K562 (cell line): Measurements from ENCODE around the gene NEDD4L. TPM values are rescaled to one million over a fixed set of nuclear protein-coding genes. Genes with fewer than 3 reads are reported as not detected.

Source experiments
- ATAC-seq: fragments of 200-7000 bp; cut with Tn5 transposase; 3 replicates; pipeline ENCODE4 v1.9.1; 2020; ENCODE audit warnings: moderate library complexity
- BruUV-seq: library from RNA; stranded (reverse); fragments of 400-500 nt; replicated peaks from 2 replicates; lab custom pipeline; 2021; lab: Mats Ljungman, UMichigan
- CTCF ChIA-PET: fragments of 300-600 bp; formaldehyde crosslinking; extraction: SDS; loops from one replicate; lab custom pipeline; 2021; ENCODE audit warnings: low intra/inter-chr PET ratio; lab: Yijun Ruan, JAX
- POLR2A ChIA-PET: fragments of 300-600, 350-650 bp; sonication (Branson Sonifier 250); formaldehyde crosslinking; extraction: SDS; loops from one replicate; lab custom pipeline; 2021; ENCODE audit warnings: antibody characterized with exemption, inconsistent platforms; lab: Yijun Ruan, JAX
- DNase-seq, 4 experiments: peaks; one replicate each; pipeline versions ENCODE4 v3.0.0 to v3.0.0-alpha.2; 2011 to 2018; ENCODE audit warnings: low spot score in 3 of 4, mixed read lengths in 3 of 4; ENCODE audit errors: extremely low read depth in 1 of 4
- FAIRE-seq: peaks from 2 replicates; lab custom pipeline; 2011; peaks lifted over from hg19 to GRCh38; lab: Jason Lieb, UNC
- H2AFZ ChIP-seq: 2 replicates; pipeline ENCODE4 v1.6.0; 2011; ENCODE audit warnings: low read depth, low read length, control low read depth, inconsistent platforms
- H3K27ac ChIP-seq: fragments of 200-600 bp; 3 replicates; pipeline ENCODE4 v1.8.0; 2011; ENCODE audit warnings: low read depth, mild to moderate bottlenecking, control low read depth, inconsistent platforms, low read length, moderate library complexity, mixed read lengths; ENCODE audit errors: extremely low read depth
- H3K27me3 ChIP-seq, 2 experiments: fragments of 300-600 bp in 1 of 2; 2 replicates in 1 of 2; 3 replicates in 1 of 2; pipeline versions ENCODE4 v1.6.0 to v1.8.0; 2011; ENCODE audit warnings: inconsistent platforms in 2 of 2, low read length in 2 of 2, mild to moderate bottlenecking in 1 of 2, mixed read lengths in 1 of 2, moderate library complexity in 1 of 2; ENCODE audit not compliant: control insufficient read depth in 2 of 2, insufficient read depth in 2 of 2
- H3K36me3 ChIP-seq: fragments of 300-600 bp; 3 replicates; pipeline ENCODE4 v1.8.0; 2011; ENCODE audit warnings: mild to moderate bottlenecking, low read length, inconsistent platforms; ENCODE audit not compliant: control insufficient read depth, insufficient read depth
- H3K4me1 ChIP-seq, 2 experiments: fragments of 200-600 bp in 1 of 2; replicated peaks in 1 of 2; 2 replicates in 1 of 2; 3 replicates in 1 of 2; pipeline versions ENCODE4 v1.5.1 to v1.8.0; 2011; ENCODE audit warnings: inconsistent platforms in 2 of 2, low read length in 2 of 2, mild to moderate bottlenecking in 1 of 2, mixed read lengths in 1 of 2, moderate library complexity in 1 of 2; ENCODE audit not compliant: control insufficient read depth in 2 of 2, insufficient read depth in 2 of 2
- H3K4me2 ChIP-seq: 2 replicates; pipeline ENCODE4 v1.6.1; 2011; ENCODE audit warnings: low read length, control low read depth, inconsistent platforms, mixed read lengths; ENCODE audit not compliant: insufficient read depth
- H3K4me3 ChIP-seq: fragments of 200-600 bp; sonication (generic), shearing (Covaris generic); 2 replicates; pipeline ENCODE4 v1.5.1; 2016; ENCODE audit warnings: control low read depth, inconsistent platforms
- H3K79me2 ChIP-seq: fragments of 200-600 bp; 3 replicates; pipeline ENCODE4 v1.8.0; 2011; ENCODE audit warnings: low read length, inconsistent platforms; ENCODE audit not compliant: control insufficient read depth, insufficient read depth
- H3K9ac ChIP-seq, 2 experiments: 2 replicates each; pipeline versions ENCODE4 v1.6.0 to v1.6.1; 2011; ENCODE audit warnings: low read depth in 2 of 2, low read length in 2 of 2, control low read depth in 1 of 2, inconsistent platforms in 1 of 2, mild to moderate bottlenecking in 1 of 2, mixed read lengths in 1 of 2; ENCODE audit not compliant: insufficient read depth in 1 of 2
- H3K9me1 ChIP-seq: one replicate; pipeline ENCODE4 v1.6.0; 2011; ENCODE audit warnings: inconsistent platforms, mild to moderate bottlenecking, low read length, moderate library complexity; ENCODE audit not compliant: control insufficient read depth, insufficient read depth
- H3K9me3 ChIP-seq: replicated peaks from 2 replicates; pipeline ENCODE4 v1.5.1; 2011; ENCODE audit warnings: low read depth, low read length, inconsistent platforms; ENCODE audit not compliant: control insufficient read depth, insufficient read depth
- H4K20me1 ChIP-seq: replicated peaks from 2 replicates; pipeline ENCODE4 v1.6.1; 2011; ENCODE audit warnings: low read length, inconsistent platforms, mixed read lengths; ENCODE audit not compliant: control insufficient read depth, insufficient read depth
- ARID4B ChIP-seq: sonication (generic); formaldehyde crosslinking; IDR thresholded peaks from 2 replicates; pipeline ENCODE4 v1.8.0; 2022; ENCODE audit warnings: mild to moderate bottlenecking, missing genetic modification reagents
- BRD4 ChIP-seq: fragments of 200-600 bp; sonication (generic); IDR thresholded peaks from 2 replicates; pipeline ENCODE4 v1.6.1; 2017; ENCODE audit warnings: inconsistent platforms
- MECOM ChIP-seq: fragments of 250-450 bp; sonication (Bioruptor Pico); IDR thresholded peaks from 2 replicates; pipeline ENCODE4 v1.8.0; 2022; ENCODE audit warnings: inconsistent platforms
- PHF20 ChIP-seq: fragments of 450-650 bp; IDR thresholded peaks from 2 replicates; pipeline ENCODE4 v1.6.1; 2018; ENCODE audit not compliant: partially characterized antibody
- SMARCC2 ChIP-seq: fragments of 450-650 bp; IDR thresholded peaks from 2 replicates; pipeline ENCODE4 v1.6.1; 2017; ENCODE audit warnings: antibody characterized with exemption, moderate library complexity, mild to moderate bottlenecking, low read depth
- ZBED1 ChIP-seq: IDR thresholded peaks from 2 replicates; pipeline ENCODE4 v1.6.1; 2014
- ZNF318 ChIP-seq, 2 experiments: fragments of 450-650 bp; IDR thresholded peaks; 2 replicates each; pipeline ENCODE4 v1.6.1; 2016; ENCODE audit warnings: mild to moderate bottlenecking in 2 of 2, borderline replicate concordance in 1 of 2, low read depth in 1 of 2, moderate library complexity in 1 of 2
- WGBS: fragments of 100-300 bp; shearing (Covaris generic); methylation state at CpG from one replicate; pipeline ENCODE4 v1.1.6; 2016; ENCODE audit warnings: low coverage, mixed read lengths; ENCODE audit not compliant: insufficient coverage; ENCODE audit errors: missing lambda C conversion rate; 5-methylcytosine and 5-hydroxymethylcytosine counted together
- in situ Hi-C: fragments of 300-500 bp; cut with MboI; formaldehyde crosslinking; loops from 4 replicates; pipeline ENCODE4 v1.15.0; 2018; ENCODE audit warnings: inconsistent platforms, mixed read lengths
- intact Hi-C: fragments of 100-400 bp; cut with micrococcal nuclease; formaldehyde crosslinking; loops from 2 replicates; pipeline ENCODE4 v1.14.2; 2022
- polyA plus RNA-seq, 8 experiments: library from polyadenylated mRNA; depleted of rRNA in 4 of 8; stranded (reverse) in 5 of 8; unstranded in 3 of 8; fragments of >200 nt; fragmentation: Nextera tagmentation in 2 of 8; fragmentation: Illumina TruSeq in 1 of 8; extraction: Ambion mirVana in 2 of 8; extraction: Trizol in 1 of 8; gene quantifications; 2 replicates each; pipeline versions ENCODE4 v1.2.1 to v1.2.3, GENCODE V29; 2011 to 2014; ENCODE audit warnings: inconsistent platforms in 1 of 8, missing spikeins in 1 of 8
- total RNA-seq, 7 experiments: library from RNA; depleted of rRNA in 6 of 7; stranded (reverse); fragments of >200 nt in 6 of 7; fragmentation: Illumina TruSeq in 2 of 7; extraction: Trizol in 2 of 7; gene quantifications; 2 replicates each; pipeline versions ENCODE4 v1.2.1 to v1.2.3, GENCODE V29; 2011 to 2021; ENCODE audit warnings: low replicate concordance in 1 of 7

The NEDD4L gene
- total and polyA plus RNA-seq, 9 of the 15 experiments (the other 6 are each of a cell fraction or from before 2014, with no cell fraction given) = 8.1 to 33.4 (median 19.9) TPM

DNA sequence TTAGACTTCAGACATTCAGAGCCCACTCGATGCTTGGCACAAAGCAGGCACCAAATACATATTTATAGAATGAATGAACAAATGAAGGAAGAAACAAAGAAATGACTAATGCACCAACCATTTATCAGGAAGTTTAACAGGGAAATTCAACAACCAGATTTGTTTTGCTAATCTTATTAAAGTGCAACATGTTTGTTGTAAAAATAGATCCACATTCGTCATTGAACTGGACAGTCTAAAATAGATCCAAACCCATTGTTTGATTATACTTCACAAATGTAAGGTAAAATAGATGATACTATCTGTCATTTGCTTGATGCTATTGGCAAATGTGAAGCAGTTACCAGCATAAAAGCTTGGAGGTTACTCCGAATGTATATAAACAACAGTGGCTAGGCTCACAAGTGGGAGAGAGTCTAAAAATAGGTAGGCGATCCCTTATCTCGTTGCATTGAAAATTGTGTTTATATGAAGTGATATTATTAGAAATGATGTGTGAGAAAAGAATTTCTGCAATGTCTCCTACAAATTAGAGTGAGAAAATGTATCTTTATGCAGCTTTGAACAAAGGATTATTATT is 246.2 kb downstream of the NEDD4L start:
- no peak for TF ChIP-seq PHF20
- no peak for TF ChIP-seq SMARCC2
- no peak for TF ChIP-seq ZBED1
- TF ChIP-seq MECOM = no peak
- TF ChIP-seq ZNF318 (IDR thresholded peaks at IDR 0.05; ENCODE audit: borderline replicate concordance in 1 of 2, low read depth in 1 of 2) = no peak
- TF ChIP-seq ARID4B = no peak
- TF ChIP-seq BRD4 = no peak
- FAIRE-seq = no peak
- no peak overlapping the region for H3K9ac ChIP-seq
- DNase-seq = no peak
- ChIA-PET POLR2A (interaction anchor here (1.1 kb wide), 1 partner anchor 13 kb away, joined by 4 read pairs; no protein-coding TSS in a partner anchor), CTCF (no interaction called here)
- in situ Hi-C loops = no loop called here
- no peaks in the 10 kb centered on the region for H3K36me3 ChIP-seq
- ATAC-seq = no peak
- H3K4me1 ChIP-seq = peaks cover 3 to 13% of the 10 kb centered on the region in 2 experiments; a peak in 3 of 5 replicates
- no TSS peak for BruUV-seq
- H3K4me2 ChIP-seq = no peak overlapping the region
- H3K4me3 ChIP-seq = no peak overlapping the region
- H3K27ac ChIP-seq = no peak overlapping the region
- no peaks in the 10 kb centered on the region for H3K79me2 ChIP-seq
- WGBS = 77% methylated on average over 5 of the region's 5 CpGs
- H3K27me3 ChIP-seq = no peaks in the 10 kb centered on the region
- H3K9me3 ChIP-seq = no peaks in the 10 kb centered on the region
- H2AFZ ChIP-seq = no peak overlapping the region
- no peaks in the 10 kb centered on the region for H4K20me1 ChIP-seq
- peaks cover 3% of the 10 kb centered on the region for H3K9me1 ChIP-seq
- intact Hi-C loops = no loop called here
